Esophagus squamous epithelium (tissue), 5 donors: Measurements from ENCODE around the gene PRRT1. TPM values are rescaled to one million over a fixed set of nuclear protein-coding genes. Genes with fewer than 3 reads are reported as not detected.
A peak's percentile ranks its signal among the peaks of the same experiment; 100 is the strongest.

Source experiments
- DNase-seq: peaks from one replicate; lab custom pipeline; 2025; lab: John Stamatoyannopoulos, UW
- H3K27ac ChIP-seq, 4 donors: fragments of 200-600 bp; sonication (generic); one replicate each; pipeline ENCODE4 v1.5.1; 2016 to 2019; ENCODE audit warnings: mild to moderate bottlenecking in 1 of 4
- H3K27me3 ChIP-seq, 4 donors: fragments of 200-600 bp; sonication (generic); 1 replicate in 3 of 4; 2 replicates in 1 of 4; pipeline versions ENCODE4 v1.5.1 to v1.6.0; 2017 to 2021; ENCODE audit warnings: antibody characterized with exemption in 1 of 4
- H3K36me3 ChIP-seq, 3 donors: fragments of 200-600 bp; sonication (generic); one replicate each; pipeline ENCODE4 v1.5.1; 2016 to 2019
- H3K4me1 ChIP-seq, 3 donors: fragments of 200-600 bp; sonication (generic); one replicate each; pipeline ENCODE4 v1.5.1; 2017 to 2019
- H3K4me3 ChIP-seq, 4 donors: fragments of 200-600 bp; sonication (generic); 1 replicate in 3 of 4; 2 replicates in 1 of 4; pipeline ENCODE4 v1.5.1; 2016 to 2019; ENCODE audit warnings: mild to moderate bottlenecking in 2 of 4, moderate library complexity in 1 of 4
- H3K9me3 ChIP-seq, 3 donors: fragments of 200-600 bp; sonication (generic); one replicate each; pipeline ENCODE4 v1.5.1; 2016 to 2019
- POLR2A ChIP-seq, 4 donors: fragments of 450-650 bp; IDR thresholded peaks; one replicate each; pipeline ENCODE4 v1.6.1; 2017; ENCODE audit warnings: antibody characterized with exemption in 4 of 4, mild to moderate bottlenecking in 4 of 4, moderate library complexity in 3 of 4
- WGBS, 2 donors: methylation state at CpG; one replicate each; pipeline ENCODE4 v1.1.5; 2018; 5-methylcytosine and 5-hydroxymethylcytosine counted together
- intact Hi-C: fragments of 100-400 bp; cut with DNase I; formaldehyde crosslinking; loops from one replicate; pipeline ENCODE4 v1.15.0; 2022
- total RNA-seq, 4 donors: library from RNA; depleted of rRNA; stranded (reverse); fragments of >200 nt; gene quantifications; one replicate each; pipeline ENCODE4 v1.1.0, GENCODE V29; 2016
- TF ChIP-seq, protein P1 (sequence below), 6 experiments: fragments of 450-650 bp in 4 of 6; fragments of 200-600 bp in 2 of 6; sonication (generic) in 2 of 6; IDR thresholded peaks; one replicate each; pipeline ENCODE4 v1.5.1; 2016 to 2019; ENCODE audit warnings: antibody characterized with exemption in 6 of 6, mild to moderate bottlenecking in 4 of 6, moderate library complexity in 4 of 6
- donor health status: DM: yes; HTN: yes; CAD: no.

PRRT1 gene
- total RNA-seq, 4 donors from 2014 or later, result 0.35 to 0.87 (median 0.57) TPM; not detected in 1

DNA sequence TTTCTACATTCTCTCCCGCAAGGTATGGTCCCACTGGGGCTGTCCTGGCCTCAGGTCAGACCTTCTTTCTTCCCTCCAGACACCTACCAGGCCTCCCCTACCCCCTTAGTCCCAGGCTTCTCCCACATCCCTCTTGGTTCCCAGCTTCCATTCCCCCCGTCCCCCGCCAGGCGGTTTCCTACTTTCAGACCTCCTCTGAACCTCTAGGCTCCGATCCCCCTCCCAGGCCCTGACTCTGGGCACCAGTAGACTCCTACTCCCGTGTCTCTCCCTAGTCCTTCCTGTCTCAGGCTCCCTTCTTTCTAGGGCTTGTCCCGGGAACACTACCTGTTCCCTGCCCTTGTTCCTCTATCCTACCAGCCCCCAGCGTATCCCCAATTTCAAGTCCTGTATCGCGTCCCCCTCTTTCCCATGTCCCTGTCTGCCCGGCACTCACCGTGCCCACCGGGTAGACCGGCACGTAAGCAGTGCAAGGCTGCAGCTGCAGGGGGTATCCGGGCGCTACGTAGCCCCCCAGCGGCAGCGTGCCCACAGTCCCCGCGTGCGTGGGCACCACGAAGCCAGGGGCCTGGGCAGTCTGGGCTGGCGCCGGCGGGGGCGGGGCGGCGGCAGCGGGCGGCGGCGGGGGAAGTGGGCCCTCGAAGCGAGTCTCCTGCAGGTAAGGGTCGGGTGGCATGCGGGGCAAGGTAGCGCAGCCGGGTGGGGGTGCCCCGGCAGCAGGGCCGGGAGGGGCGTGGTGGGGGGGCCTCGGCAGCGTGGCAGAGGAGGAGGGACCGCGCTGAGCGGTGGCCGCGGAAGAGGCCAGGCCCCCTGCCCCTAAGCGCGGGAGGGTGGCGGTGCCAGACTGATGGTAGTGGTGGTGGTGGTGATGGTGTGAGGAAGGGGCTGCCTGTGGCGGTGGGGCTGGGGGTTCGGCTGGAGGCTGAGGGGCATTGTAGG lies 1.5 kb downstream of the PRRT1 start:
- intact Hi-C loops, result no loop called here
- WGBS, 2 donors, result 70 to 86% methylated on average over 14 to 17 of the region's 55 CpGs
- Histone ChIP-seq H3K27ac (peak overlapping the region in 3 of 4 donors; percentile 7 to 93 (median 9)), H3K27me3 (peaks cover 0 to 16% (median 0%) of the 10 kb centered on the region in 4 donors), H3K9me3 (no peaks in the 10 kb centered on the region), H3K4me3 (peak overlapping the region in 2 of 4 donors; percentile 11 to 95), H3K4me1 (peaks cover 16 to 65% (median 19%) of the 10 kb centered on the region in 3 donors), H3K36me3 (peaks cover 0 to 11% (median 0%) of the 10 kb centered on the region in 3 donors)
- TF ChIP-seq, protein P1, sequence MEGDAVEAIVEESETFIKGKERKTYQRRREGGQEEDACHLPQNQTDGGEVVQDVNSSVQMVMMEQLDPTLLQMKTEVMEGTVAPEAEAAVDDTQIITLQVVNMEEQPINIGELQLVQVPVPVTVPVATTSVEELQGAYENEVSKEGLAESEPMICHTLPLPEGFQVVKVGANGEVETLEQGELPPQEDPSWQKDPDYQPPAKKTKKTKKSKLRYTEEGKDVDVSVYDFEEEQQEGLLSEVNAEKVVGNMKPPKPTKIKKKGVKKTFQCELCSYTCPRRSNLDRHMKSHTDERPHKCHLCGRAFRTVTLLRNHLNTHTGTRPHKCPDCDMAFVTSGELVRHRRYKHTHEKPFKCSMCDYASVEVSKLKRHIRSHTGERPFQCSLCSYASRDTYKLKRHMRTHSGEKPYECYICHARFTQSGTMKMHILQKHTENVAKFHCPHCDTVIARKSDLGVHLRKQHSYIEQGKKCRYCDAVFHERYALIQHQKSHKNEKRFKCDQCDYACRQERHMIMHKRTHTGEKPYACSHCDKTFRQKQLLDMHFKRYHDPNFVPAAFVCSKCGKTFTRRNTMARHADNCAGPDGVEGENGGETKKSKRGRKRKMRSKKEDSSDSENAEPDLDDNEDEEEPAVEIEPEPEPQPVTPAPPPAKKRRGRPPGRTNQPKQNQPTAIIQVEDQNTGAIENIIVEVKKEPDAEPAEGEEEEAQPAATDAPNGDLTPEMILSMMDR (IDR thresholded peaks at IDR 0.05), result no peak
- TF ChIP-seq POLR2A (IDR thresholded peaks at IDR 0.05), result no peak
- no peak for DNase-seq

DNA sequence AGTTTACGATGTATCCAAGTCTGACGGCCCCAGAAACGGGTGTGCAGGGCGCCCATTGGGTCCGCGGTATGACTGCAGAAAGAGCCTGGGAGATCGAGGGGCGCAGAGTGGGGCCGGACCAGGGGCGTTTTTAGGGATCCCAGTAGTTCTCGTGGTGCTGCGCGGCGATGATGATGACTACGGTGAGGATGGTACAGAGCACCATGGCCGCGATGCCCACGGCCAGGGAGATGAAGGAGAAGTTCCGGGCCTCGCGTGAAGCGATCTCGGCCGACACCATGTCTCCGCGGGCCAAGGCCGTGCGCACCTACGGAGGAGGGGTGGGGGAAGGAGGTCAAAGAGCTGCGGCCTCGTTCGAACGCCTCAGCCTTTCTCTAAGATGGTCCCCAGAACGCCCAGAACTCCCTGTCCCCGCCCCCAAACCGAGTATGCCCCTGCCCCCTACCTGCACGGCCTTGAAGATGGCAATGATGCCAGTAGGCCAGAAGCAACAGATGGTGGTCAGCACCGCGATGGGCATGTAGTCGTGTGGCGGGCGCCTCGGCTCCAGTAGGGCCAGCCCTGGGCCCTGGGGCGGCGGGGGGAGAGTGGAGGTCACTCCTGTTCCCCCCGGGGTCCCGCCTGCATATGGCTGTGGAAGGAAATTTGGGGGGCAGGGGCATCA lies 2.5 kb downstream of the PRRT1 start:
- WGBS, 2 donors, result 44 to 61% methylated on average over 14 to 27 of the region's 47 CpGs
- peaks cover 10 to 61% (median 13%) of the 10 kb centered on the region in 3 donors for H3K4me1 ChIP-seq
- peak overlapping the region; percentile 17 to 52 (median 48) for H3K4me3 ChIP-seq
- H3K36me3 ChIP-seq, result peaks cover 0 to 11% (median 0%) of the 10 kb centered on the region in 3 donors
- H3K27ac ChIP-seq, result peak overlapping the region in 1 of 4 donors; percentile 30
- no peaks in the 10 kb centered on the region for H3K9me3 ChIP-seq
- intact Hi-C loops, result no loop called here
- no peak for TF ChIP-seq POLR2A (IDR thresholded peaks at IDR 0.05)
- TF ChIP-seq, protein P1 (IDR thresholded peaks at IDR 0.05), result no peak
- no peak for DNase-seq
- peaks cover 0 to 16% (median 0%) of the 10 kb centered on the region in 4 donors for H3K27me3 ChIP-seq

DNA sequence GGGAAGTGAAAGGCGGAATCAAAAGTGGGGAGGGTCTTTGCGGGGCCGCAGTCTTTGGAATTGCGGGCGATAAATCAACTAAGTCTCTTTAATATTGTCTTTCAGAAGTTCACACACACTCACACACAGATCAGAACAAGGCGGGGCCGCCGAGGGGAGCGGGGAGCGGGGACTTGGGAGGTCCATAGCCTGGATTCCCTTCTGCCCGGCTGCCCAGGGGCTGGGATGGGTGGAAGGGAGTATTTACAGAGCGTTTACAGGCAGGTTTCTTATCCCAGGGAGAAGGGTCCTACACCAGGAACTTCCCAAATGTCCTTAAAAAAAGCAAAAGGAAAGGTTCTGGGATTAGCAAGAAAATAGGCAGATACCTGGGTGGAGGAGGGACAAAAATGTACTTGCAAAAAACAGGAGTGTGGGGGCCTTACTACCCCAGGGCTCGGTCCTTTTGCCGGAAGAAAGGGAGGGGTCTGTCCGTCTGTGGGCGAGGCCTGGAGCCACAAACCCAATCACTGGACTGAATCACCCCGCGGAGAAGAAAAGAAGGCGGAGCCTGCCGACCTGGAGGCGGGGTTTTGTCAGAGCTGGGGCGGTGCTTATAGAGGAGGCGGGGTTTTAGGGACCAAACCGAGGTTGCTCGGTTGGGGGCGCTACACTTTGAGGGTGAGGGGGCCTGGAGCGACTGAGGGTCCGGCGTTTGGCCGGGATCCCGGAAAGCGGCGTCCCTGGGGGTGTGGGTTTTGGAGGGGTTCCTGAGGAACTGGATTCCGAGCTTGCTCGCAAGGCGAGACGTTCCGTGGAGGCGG lies 3.2 kb downstream of the PRRT1 start:
- 20 to 31% methylated on average over 38 of the region's 39 CpGs for WGBS, 2 donors
- no peak for TF ChIP-seq POLR2A (IDR thresholded peaks at IDR 0.05)
- TF ChIP-seq, protein P1 (IDR thresholded peaks at IDR 0.05), result peak in 4 of 6 experiments; percentile 13 to 45 (median 22)
- no peak for DNase-seq
- Histone ChIP-seq H3K27ac (peak overlapping the region in 3 of 4 donors; percentile 10 to 69 (median 46)), H3K36me3 (peaks cover 0 to 11% (median 0%) of the 10 kb centered on the region in 3 donors), H3K27me3 (peaks cover 0 to 16% (median 0%) of the 10 kb centered on the region in 4 donors), H3K4me3 (peak overlapping the region; percentile 17 to 52 (median 48)), H3K4me1 (peaks cover 10 to 65% (median 13%) of the 10 kb centered on the region in 3 donors), H3K9me3 (no peaks in the 10 kb centered on the region)
- intact Hi-C loops, result no loop called here

DNA sequence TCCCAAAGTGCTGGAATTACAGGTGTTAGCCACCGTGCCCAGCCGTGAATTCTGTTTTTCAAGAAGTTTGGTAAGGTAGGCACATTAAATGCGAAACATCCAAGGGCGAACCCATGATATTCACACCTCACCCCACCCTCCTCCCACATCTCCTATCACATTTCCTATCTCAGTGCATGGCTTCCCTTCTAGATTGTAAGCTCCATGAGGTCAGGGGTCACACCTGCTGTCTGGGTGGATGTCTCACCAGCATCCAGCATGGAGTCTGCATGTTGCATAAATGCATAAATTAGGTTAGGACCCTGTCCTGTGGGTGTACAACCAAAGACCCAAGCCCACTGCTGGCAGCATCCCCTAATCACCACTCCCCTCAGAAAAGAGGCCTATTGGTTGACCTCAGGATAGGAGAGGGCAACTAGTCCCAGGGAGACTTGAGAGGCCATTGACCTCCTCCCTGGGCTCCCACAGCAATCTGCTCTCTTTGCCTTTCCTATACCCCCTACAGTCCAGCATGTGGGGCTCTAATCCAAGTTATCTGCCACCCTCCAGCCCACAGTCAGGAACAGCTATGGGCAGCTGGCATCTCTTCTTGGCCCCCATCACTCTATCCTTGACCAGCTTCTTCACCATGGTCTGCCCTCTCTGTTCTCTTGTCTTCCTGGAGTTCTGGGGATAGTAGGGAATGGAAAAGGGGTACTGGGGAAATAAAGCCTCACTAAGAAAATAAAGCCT lies 4.2 kb downstream of the PRRT1 start:
- H3K27ac ChIP-seq, result no peak overlapping the region
- TF ChIP-seq POLR2A (IDR thresholded peaks at IDR 0.05), result no peak
- TF ChIP-seq, protein P1 (IDR thresholded peaks at IDR 0.05), result no peak
- H3K9me3 ChIP-seq, result no peaks in the 10 kb centered on the region
- peaks cover 5 to 60% (median 6%) of the 10 kb centered on the region in 3 donors for H3K4me1 ChIP-seq
- H3K27me3 ChIP-seq, result peaks cover 0 to 16% (median 0%) of the 10 kb centered on the region in 4 donors
- DNase-seq, result no peak
- intact Hi-C loops, result no loop called here
- peaks cover 0 to 11% (median 0%) of the 10 kb centered on the region in 3 donors for H3K36me3 ChIP-seq
- H3K4me3 ChIP-seq, result no peak overlapping the region
- 89 to 96% methylated on average over 4 of the region's 4 CpGs for WGBS, 2 donors
